ENCODE measurements around the gene RNF115.

Gene RNF115

GRCh38 chr1:145690587-145691558, 133.0 kb downstream of the RNF115 start:
- H3K9ac ChIP-seq (ENCODE audit: low read depth in 1 of 2, low read length in 2 of 2): no peak overlapping the region
- no peaks in the 10 kb centered on the region for H3K9me3 ChIP-seq (ENCODE audit: control insufficient read depth in 1 of 2, low read length in 2 of 2)
- H3K27me3 ChIP-seq (ENCODE audit: control insufficient read depth in 1 of 2, insufficient read depth in 2 of 2, low read length in 2 of 2): no peaks in the 10 kb centered on the region
- H3K36me3 ChIP-seq (ENCODE audit: control insufficient read depth in 1 of 2, insufficient read depth in 2 of 2, low read length in 2 of 2): peaks cover 0 to 4% of the 10 kb centered on the region in 2 donors
- peaks cover 18 to 24% of the 10 kb centered on the region in 2 donors for H3K4me1 ChIP-seq (ENCODE audit: control insufficient read depth in 1 of 2, insufficient read depth in 2 of 2, low read length in 2 of 2)
- no peak overlapping the region for H3K4me3 ChIP-seq (ENCODE audit: low read depth in 1 of 2, low read length in 2 of 2)
- H3K27ac ChIP-seq (ENCODE audit: low read depth, low read length): no peak overlapping the region

GRCh38 chr1:145689922-145690321, 134.0 kb downstream of the RNF115 start:
- no peaks in the 10 kb centered on the region for H3K27me3 ChIP-seq (ENCODE audit: control insufficient read depth in 1 of 2, insufficient read depth in 2 of 2, low read length in 2 of 2)
- peaks cover 0 to 4% of the 10 kb centered on the region in 2 donors for H3K36me3 ChIP-seq (ENCODE audit: control insufficient read depth in 1 of 2, insufficient read depth in 2 of 2, low read length in 2 of 2)
- H3K4me3 ChIP-seq (ENCODE audit: low read depth in 1 of 2, low read length in 2 of 2): no peak overlapping the region
- H3K9ac ChIP-seq (ENCODE audit: low read depth in 1 of 2, low read length in 2 of 2): no peak overlapping the region
- no peak overlapping the region for H3K27ac ChIP-seq (ENCODE audit: low read depth, low read length)
- H3K4me1 ChIP-seq (ENCODE audit: control insufficient read depth in 1 of 2, insufficient read depth in 2 of 2, low read length in 2 of 2): peaks cover 18 to 24% of the 10 kb centered on the region in 2 donors
- H3K9me3 ChIP-seq (ENCODE audit: control insufficient read depth in 1 of 2, low read length in 2 of 2): no peaks in the 10 kb centered on the region

GRCh38 chr1:145688924-145689323, 135.0 kb downstream of the RNF115 start:
- Histone ChIP-seq H3K4me1 (ENCODE audit: control insufficient read depth in 1 of 2, insufficient read depth in 2 of 2, low read length in 2 of 2) (peaks cover 18 to 24% of the 10 kb centered on the region in 2 donors), H3K4me3 (ENCODE audit: low read depth in 1 of 2, low read length in 2 of 2) (no peak overlapping the region), H3K27me3 (ENCODE audit: control insufficient read depth in 1 of 2, insufficient read depth in 2 of 2, low read length in 2 of 2) (no peaks in the 10 kb centered on the region), H3K9ac (ENCODE audit: low read depth in 1 of 2, low read length in 2 of 2) (no peak overlapping the region), H3K36me3 (ENCODE audit: control insufficient read depth in 1 of 2, insufficient read depth in 2 of 2, low read length in 2 of 2) (peaks cover 0 to 4% of the 10 kb centered on the region in 2 donors), H3K27ac (ENCODE audit: low read depth, low read length) (no peak overlapping the region), H3K9me3 (ENCODE audit: control insufficient read depth in 1 of 2, low read length in 2 of 2) (no peaks in the 10 kb centered on the region)

Data from duodenal mucosa (tissue), 2 donors.